ENCODE results near the gene CDCA7. TPM values are rescaled to one million over a fixed set of nuclear protein-coding genes. Genes with fewer than 3 reads are reported as not detected.
A peak's percentile ranks its signal among the peaks of the same experiment; 100 is the strongest.

Gene CDCA7
- total RNA-seq, 1 donor from 2014 or later = 34.7 TPM

GRCh38 chr2:173399229-173399628, 44.6 kb downstream of the CDCA7 start:
- TF ChIP-seq CTCF (conservative IDR thresholded peaks at IDR 0.05; ENCODE audit: low read depth, low read length) = no peak
- H3K4me3 ChIP-seq (ENCODE audit: low read depth, low read length) = no peak overlapping the region
- no peak for DNase-seq (ENCODE audit: low read depth)

- no peak for DNase-seq (ENCODE audit: low read depth)
- no peak overlapping the region for H3K4me3 ChIP-seq (ENCODE audit: low read depth, low read length)
- TF ChIP-seq CTCF (conservative IDR thresholded peaks at IDR 0.05; ENCODE audit: low read depth, low read length) = peak; percentile 50
These were observed 46.1 kb downstream of the CDCA7 start for GRCh38 chr2:173400760-173401159.

- H3K4me3 ChIP-seq (ENCODE audit: low read depth, low read length) = peak overlapping the region; percentile 41
- no peak for TF ChIP-seq CTCF (conservative IDR thresholded peaks at IDR 0.05; ENCODE audit: low read depth, low read length)
- peak; percentile 26 for DNase-seq (ENCODE audit: low read depth)
These were observed 47.1 kb downstream of the CDCA7 start for GRCh38 chr2:173401716-173402326.

- TF ChIP-seq CTCF (conservative IDR thresholded peaks at IDR 0.05; ENCODE audit: low read depth, low read length) = peak; percentile 89
- peak overlapping the region; percentile 41 for H3K4me3 ChIP-seq (ENCODE audit: low read depth, low read length)
- DNase-seq (ENCODE audit: low read depth) = peak; percentile 44
These were observed 47.8 kb downstream of the CDCA7 start for GRCh38 chr2:173402405-173402974.

GRCh38 chr2:173404841-173405750, 50.4 kb downstream of the CDCA7 start:
- H3K4me3 ChIP-seq (ENCODE audit: low read depth, low read length) = no peak overlapping the region
- TF ChIP-seq CTCF (conservative IDR thresholded peaks at IDR 0.05; ENCODE audit: low read depth, low read length) = no peak
- DNase-seq (ENCODE audit: low read depth) = no peak

GRCh38 chr2:173407176-173407575, 52.5 kb downstream of the CDCA7 start:
- TF ChIP-seq CTCF (conservative IDR thresholded peaks at IDR 0.05; ENCODE audit: low read depth, low read length) = no peak
- no peak overlapping the region for H3K4me3 ChIP-seq (ENCODE audit: low read depth, low read length)
- DNase-seq (ENCODE audit: low read depth) = no peak

Measured in epithelial cell of proximal tubule (primary cell).